Measurements from ENCODE around the gene ASTN2. TPM values are rescaled to one million over a fixed set of nuclear protein-coding genes. Genes with fewer than 3 reads are reported as not detected.

Gene ASTN2
- total and polyA plus RNA-seq, 9 of the 15 experiments (the other 6 are each of a cell fraction or from before 2014, with no cell fraction given): 0.56 to 3.5 (median 1.9) TPM

- ChIA-PET POLR2A (interaction anchor here (1.2 kb wide), 1 partner anchor 17 kb away, joined by 3 read pairs; no protein-coding TSS in a partner anchor), CTCF (ENCODE audit: low intra/inter-chr PET ratio) (no interaction called here)
- Histone ChIP-seq H3K4me3 (no peak overlapping the region), H2AFZ (ENCODE audit: low read depth, low read length) (no peak overlapping the region), H3K4me1 (replicated peaks in 1 of 2; ENCODE audit: control insufficient read depth in 2 of 2, insufficient read depth in 2 of 2, low read length in 2 of 2) (no peaks in the 10 kb centered on the region), H3K9ac (ENCODE audit: insufficient read depth in 1 of 2, low read depth in 2 of 2, low read length in 2 of 2) (no peak overlapping the region), H4K20me1 (replicated peaks; ENCODE audit: control insufficient read depth, insufficient read depth, low read length) (no peaks in the 10 kb centered on the region), H3K27me3 (ENCODE audit: control insufficient read depth in 2 of 2, insufficient read depth in 2 of 2, low read length in 2 of 2) (no peaks in the 10 kb centered on the region), H3K4me2 (ENCODE audit: insufficient read depth, low read length) (no peak overlapping the region), H3K9me1 (ENCODE audit: control insufficient read depth, insufficient read depth, low read length) (no peaks in the 10 kb centered on the region), H3K36me3 (ENCODE audit: control insufficient read depth, insufficient read depth, low read length) (no peaks in the 10 kb centered on the region), H3K9me3 (replicated peaks; ENCODE audit: control insufficient read depth, insufficient read depth, low read depth, low read length) (no peaks in the 10 kb centered on the region), H3K27ac (ENCODE audit: extremely low read depth, low read depth, low read length) (no peak overlapping the region), H3K79me2 (ENCODE audit: control insufficient read depth, insufficient read depth, low read length) (no peaks in the 10 kb centered on the region)
- WGBS (ENCODE audit: insufficient coverage, low coverage, missing lambda C conversion rate): 0% methylated on average over 1 of the region's 1 CpG
- in situ Hi-C loops (cut with MboI): no loop called here
- no peak for DNase-seq (ENCODE audit: extremely low read depth in 1 of 4, low spot score in 3 of 4)
- no TSS peak for BruUV-seq (replicated peaks)
- ATAC-seq: no peak
- no peak for FAIRE-seq
- intact Hi-C loops (cut with micrococcal nuclease): no loop called here
- TF ChIP-seq PTBP1 (IDR thresholded peaks at IDR 0.05; ENCODE audit: low read depth, low read length): no peak
- TF ChIP-seq MBD2 (IDR thresholded peaks at IDR 0.05; ENCODE audit: borderline replicate concordance, low read depth): no peak
- TF ChIP-seq ZNF133 (CRISPR knock-in tag; IDR thresholded peaks at IDR 0.05): no peak
- no peak for TF ChIP-seq FOXK1 (CRISPR knock-in tag; IDR thresholded peaks at IDR 0.05; ENCODE audit: borderline replicate concordance)
- TF ChIP-seq ZNF707 (CRISPR knock-in tag; conservative IDR thresholded peaks at IDR 0.05): no peak
- TF ChIP-seq, protein P1, sequence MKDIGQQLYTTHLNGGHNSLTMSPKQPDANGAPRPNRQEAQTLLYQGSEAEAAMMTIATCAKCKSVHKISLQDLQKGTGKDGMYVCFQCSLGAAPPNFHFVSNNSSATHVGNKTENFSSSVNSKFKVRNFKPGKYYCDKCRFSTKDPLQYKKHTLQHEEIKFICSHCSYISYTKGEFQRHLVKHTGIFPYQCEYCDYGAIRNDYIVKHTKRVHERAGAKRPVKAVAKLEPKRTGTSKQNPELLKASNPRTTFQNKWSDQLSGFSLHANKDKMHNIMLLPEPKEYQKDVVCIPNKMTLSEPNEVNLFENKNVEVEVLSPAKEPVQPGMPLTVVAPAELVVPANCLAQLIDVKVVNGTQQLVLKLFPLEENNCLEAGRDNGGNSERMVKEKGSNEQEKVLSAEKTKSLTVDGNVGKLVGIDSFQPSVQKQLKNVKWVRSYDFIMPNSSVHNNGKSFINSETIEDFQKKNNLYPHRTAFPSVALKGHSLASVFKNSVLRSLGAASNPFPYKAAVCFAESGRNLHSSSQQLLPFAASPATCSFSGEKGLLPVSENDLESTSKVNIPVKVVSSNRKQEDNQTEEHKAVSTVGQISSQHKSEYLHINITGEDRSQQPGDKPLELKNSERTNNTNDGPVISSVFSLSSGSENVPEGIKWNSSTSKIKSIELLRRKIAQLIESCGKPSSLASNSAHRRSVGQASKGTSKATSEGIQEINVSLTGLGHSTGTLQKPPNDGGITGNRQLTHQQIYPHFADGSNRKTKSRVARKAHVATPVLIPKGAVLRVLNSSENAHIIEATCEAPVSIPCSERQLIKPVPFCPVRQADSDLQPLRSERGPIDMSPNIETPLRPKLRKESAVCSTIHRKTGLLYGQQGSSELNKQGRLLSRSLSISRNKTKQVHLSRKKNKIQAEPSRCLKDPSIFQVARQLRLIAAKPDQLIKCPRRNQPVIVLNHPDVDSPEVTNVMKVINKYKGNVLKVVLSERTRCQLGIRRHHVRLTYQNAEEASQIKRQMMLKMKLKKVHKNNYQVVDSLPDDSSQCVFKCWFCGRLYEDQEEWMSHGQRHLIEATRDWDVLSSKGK (CRISPR knock-in tag; IDR thresholded peaks at IDR 0.05): no peak
- TF ChIP-seq NCOA2 (IDR thresholded peaks at IDR 0.05; ENCODE audit: partially characterized antibody in 2 of 2): no peak
- TF ChIP-seq SMAD4 (CRISPR knock-in tag; conservative IDR thresholded peaks at IDR 0.05): no peak
- TF ChIP-seq, protein P2, sequence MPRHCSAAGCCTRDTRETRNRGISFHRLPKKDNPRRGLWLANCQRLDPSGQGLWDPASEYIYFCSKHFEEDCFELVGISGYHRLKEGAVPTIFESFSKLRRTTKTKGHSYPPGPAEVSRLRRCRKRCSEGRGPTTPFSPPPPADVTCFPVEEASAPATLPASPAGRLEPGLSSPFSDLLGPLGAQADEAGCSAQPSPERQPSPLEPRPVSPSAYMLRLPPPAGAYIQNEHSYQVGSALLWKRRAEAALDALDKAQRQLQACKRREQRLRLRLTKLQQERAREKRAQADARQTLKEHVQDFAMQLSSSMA (CRISPR knock-in tag; IDR thresholded peaks at IDR 0.05): no peak
- TF ChIP-seq SRSF1 (IDR thresholded peaks at IDR 0.05; ENCODE audit: low read depth, low read length): no peak
- TF ChIP-seq, protein P3, sequence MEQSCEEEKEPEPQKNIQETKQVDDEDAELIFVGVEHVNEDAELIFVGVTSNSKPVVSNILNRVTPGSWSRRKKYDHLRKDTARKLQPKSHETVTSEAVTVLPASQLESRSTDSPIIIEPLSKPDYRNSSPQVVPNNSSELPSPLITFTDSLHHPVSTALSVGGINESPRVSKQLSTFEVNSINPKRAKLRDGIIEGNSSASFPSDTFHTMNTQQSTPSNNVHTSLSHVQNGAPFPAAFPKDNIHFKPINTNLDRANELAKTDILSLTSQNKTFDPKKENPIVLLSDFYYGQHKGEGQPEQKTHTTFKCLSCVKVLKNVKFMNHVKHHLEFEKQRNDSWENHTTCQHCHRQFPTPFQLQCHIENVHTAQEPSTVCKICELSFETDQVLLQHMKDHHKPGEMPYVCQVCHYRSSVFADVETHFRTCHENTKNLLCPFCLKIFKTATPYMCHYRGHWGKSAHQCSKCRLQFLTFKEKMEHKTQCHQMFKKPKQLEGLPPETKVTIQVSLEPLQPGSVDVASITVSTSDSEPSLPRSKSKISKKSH (CRISPR knock-in tag; IDR thresholded peaks at IDR 0.05): no peak
Measured at GRCh38 chr9:116800885-116801284, 614.0 kb downstream of the ASTN2 start.

Data from K562 (cell line).